Stimulated activated CD4-positive, alpha-beta T cell treated with anti-CD3 and anti-CD28 coated beads, Interleukin-15, amount 100 ng/mL, for 24 hours (primary cell): ENCODE measurements around the gene TK1.
"Not testable (repeated sequence)": the region's sequence is repeated elsewhere in the genome, so short reads cannot be mapped to it uniquely, and the experiment has no call there.

ENCODE experiments used
- DNase-seq: peaks from one replicate; pipeline ENCODE4 v3.0.0-alpha.2; 2020

The TK1 gene

GRCh38 chr17:78186692-78187595 lies at the start of gene TK1, which contains the start of gene AFMID:
Gene TK1 (minus strand): TSS chr17:78187052. CDS start chr17:78186994, 58 bp downstream.
Gene AFMID (plus strand): TSS chr17:78187362. CDS start chr17:78187371, 9 bp downstream.
- peak; percentile 98 for DNase-seq

DNA sequence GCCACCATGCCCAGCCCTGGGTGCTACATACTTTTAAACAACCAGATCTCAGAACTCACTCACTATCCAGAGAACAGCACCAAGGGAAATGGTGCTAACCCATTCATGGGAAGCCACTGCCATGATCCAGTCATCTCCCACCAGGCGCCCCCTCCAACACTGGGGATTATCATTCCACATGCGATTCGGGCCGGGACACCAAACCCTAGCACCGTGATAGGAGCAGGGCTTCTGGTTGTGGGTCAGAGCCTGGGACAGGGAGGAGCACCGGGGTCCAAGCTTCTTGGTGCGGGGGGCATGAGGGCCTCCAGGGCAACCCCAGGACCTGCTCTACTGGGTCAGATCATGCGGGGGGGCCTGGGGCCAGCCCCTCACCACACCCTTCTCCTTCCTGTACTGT lies 49.0 kb upstream of the TK1 start:
- no peak for DNase-seq

- DNase-seq: not testable (repeated sequence)
Measured at GRCh38 chr17:78235022-78235421, 48.2 kb upstream of the TK1 start.

- DNase-seq: no peak
Measured at GRCh38 chr17:78234261-78234865, 47.5 kb upstream of the TK1 start.

DNA sequence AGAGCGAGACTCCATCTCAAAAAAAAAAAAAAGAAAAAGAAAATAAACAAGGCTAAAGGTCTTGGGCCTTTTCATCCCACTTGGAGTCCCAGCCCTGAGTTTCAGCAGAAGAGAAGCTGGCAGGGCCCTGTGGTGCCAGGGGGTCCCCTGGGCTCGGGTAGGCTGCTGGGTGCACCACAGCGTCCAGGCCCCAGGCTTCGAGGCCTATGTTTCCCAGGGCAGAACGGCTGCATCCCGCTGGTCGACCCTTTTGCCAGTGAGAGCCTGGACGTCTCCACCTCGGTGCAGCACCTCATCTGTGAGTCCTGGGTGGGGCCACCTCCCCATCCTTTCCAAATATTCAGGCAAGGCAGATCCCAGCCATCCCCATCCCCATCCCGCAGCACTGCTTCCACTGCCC lies 46.8 kb upstream of the TK1 start:
- no peak for DNase-seq

GRCh38 chr17:78232859-78233173 lies 46.0 kb upstream of the TK1 start:
- no peak for DNase-seq

DNA sequence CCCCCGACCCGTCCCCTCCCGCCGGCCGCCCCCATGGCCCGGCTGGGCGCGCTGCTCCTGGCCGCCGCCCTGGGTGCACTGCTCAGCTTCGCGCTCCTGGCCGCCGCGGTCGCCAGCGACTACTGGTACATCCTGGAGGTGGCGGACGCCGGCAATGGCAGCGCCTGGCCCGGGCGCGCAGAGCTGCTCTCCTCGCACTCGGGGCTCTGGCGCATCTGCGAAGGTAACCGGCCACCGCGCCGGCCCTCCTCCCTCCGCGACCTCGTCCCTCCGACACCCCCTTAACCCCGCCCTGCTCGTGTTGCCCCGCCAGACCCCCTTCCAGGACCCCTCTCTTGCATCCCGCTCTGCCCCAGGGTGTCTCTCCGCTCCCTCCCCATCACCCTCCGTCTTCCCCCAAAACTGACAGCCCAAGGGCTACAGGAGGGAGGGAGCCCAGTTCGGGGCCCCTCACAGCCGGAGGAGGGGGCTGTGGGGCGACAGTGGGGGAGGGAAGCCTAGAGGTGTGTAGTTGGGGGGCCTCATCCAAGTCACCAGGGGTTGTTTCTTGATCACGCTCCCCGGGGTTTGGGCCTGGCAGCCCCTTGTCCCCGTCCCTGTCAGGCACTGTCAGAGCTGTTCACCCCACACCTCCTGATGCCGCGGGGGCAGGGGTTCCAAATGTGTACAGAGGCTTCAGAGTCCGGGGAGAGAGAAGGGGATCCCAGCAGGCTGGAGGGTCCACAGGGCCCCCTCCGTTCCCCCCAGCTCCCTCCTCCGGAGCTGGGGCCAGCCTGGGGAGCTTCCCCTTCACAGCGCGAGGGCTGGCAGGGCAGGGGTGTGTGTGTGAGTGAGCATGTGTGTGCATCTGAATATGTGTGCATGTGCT lies 45.4 kb upstream of the TK1 start:
- DNase-seq: peak; percentile 55

DNA sequence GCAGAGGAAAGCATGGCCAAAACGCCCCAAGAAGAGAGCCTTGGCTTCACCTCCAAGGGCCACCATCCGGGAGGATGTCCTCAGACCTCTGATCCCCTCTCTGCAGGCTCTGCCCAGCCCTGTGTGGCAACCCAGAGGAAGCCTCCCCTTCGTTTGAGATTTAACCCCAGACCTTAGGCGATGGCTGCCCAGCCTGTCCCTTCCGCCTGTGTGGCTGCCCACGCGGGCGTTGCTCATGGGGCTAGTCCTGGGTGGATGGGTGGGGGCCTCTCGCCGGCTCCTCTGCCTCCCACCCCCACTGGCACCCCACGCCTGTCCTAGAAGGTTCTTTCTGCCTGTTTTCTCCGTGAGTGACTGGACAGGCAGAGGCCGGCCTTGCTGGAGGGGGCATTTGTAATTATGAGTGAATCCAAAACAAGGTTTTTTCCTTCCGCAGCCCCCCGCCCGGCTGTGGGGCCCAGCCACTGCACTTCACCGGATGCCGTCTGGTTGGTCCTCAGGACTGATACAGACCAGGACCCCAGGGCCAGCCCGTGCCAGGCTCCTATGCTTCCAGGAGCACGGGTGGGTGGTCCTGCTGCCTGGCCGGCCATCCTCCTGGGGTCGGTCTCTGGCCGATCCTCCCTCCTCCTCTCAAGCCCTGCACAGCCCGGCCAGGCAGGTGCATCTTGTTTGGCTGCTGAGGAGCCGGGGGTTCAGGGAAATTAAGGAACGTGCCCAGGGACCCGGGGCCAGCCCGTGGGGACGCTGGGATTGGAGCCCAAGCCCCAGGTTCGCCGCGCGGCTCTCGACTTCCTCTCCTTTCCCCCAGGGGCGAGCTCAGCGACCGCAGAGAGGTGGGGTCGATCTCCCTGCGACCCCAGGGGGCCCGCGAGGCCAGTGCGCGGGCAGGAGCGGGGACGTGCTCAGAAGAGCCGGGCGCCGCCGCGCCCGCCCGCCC lies 44.4 kb upstream of the TK1 start, which contains the start of gene TMEM235:
Gene TMEM235 (plus strand): TSS at position 636 of the 940 bp plus-strand sequence. CDS start 393 bp downstream, outside the sequence.
- no peak for DNase-seq

GRCh38 chr17:78230252-78230962 lies 43.6 kb upstream of the TK1 start:
- DNase-seq: no peak

GRCh38 chr17:78228176-78228575 lies 41.3 kb upstream of the TK1 start:
- DNase-seq: no peak

DNA sequence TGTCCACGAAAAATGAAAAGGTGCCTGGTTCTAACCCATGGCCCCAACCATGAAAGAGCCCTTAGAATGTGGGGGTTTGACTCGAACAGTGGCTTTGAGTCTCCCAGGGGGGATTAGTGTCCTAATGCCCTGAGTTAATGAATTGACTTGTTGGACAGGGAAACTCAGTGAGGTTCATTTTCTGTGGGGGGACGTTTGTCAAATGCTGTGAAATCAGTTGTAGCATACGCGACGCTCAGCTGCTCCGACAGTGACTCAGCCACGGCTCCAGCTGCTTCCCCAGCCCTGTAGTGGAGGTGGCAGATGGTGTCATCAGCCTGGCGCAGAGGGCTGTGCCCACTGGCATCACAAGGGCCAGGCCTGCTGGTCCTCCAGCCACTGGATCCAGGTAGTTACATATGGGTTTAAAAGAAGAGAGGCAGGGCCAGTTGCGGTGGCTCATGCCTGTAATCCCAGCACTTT lies 40.6 kb upstream of the TK1 start:
- no peak for DNase-seq

DNA sequence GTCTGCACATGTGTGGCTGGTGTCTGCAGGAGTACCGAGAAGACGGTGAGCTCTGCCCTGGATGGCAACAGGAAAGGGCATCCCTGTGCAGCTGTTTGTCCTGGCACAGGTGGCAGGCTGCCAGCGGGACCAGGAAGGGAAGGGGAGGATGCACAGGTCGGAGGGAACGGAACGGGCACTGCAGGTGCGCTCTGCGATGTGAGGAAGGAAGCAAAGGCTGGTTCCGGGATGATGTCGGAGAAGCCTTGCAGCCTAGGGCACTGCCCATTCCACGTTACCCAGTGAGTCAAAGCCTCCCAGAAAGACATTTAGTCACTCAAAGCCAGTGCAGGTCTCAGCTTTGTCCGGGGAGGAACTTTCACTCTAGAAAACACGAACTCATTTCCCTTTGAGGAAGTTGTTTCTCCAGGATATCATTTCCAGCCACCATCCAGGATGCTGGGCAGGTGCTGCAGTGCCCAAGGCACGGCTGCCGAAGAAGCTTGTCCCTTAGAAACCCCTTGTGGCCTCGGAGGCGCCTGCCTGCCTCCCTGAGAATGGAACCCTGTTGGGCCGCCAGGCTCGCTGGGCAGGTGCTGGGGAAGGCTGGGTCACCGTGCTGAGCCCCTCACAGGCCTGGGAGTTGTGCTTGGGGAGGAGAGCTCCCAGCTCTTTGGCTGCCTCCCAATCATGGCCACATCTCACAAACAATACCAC lies 40.1 kb upstream of the TK1 start:
- no peak for DNase-seq

- DNase-seq: no peak
Measured at GRCh38 chr17:78226055-78226758, 39.4 kb upstream of the TK1 start.

GRCh38 chr17:78225088-78225865 lies 38.4 kb upstream of the TK1 start:
- DNase-seq: no peak

DNA sequence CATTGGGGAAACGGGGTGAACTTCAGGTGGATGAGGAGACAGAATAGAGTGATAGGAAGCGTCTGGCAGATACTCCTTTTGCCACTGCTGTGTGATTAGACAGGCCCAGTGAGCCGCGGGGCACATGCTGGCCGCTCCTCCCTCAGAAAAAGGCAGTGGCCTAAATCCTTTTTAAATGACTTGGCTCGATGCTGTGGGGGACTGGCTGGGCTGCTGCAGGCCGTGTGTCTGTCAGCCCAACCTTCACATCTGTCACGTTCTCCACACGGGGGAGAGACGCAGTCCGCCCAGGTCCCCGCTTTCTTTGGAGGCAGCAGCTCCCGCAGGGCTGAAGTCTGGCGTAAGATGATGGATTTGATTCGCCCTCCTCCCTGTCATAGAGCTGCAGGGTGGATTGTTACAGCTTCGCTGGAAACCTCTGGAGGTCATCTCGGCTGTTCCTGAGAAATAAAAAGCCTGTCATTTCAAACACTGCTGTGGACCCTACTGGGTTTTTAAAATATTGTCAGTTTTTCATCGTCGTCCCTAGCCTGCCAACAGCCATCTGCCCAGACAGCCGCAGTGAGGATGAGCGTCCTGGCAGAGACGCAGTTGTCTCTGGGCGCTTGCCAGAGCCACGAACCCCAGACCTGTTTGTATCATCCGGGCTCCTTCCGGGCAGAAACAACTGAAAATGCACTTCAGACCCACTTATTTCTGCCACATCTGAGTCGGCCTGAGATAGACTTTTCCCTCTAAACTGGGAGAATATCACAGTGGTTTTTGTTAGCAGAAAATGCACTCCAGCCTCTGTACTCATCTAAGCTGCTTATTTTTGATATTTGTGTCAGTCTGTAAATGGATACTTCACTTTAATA lies 37.6 kb upstream of the TK1 start:
- DNase-seq: no peak

- DNase-seq: no peak
Measured at GRCh38 chr17:78223765-78224164, 36.9 kb upstream of the TK1 start.

GRCh38 chr17:78223061-78223460 lies 36.2 kb upstream of the TK1 start:
- no peak for DNase-seq
